WTC11 (cell line): ENCODE measurements around the gene SLC29A3. TPM values are rescaled to one million over a fixed set of nuclear protein-coding genes. Genes with fewer than 3 reads are reported as not detected.

Source experiments
- ATAC-seq: fragments of 200-7000 bp; cut with Tn5 transposase; 2 replicates; pipeline ENCODE4 v1.10.0; 2021; ENCODE audit warnings: mild to moderate bottlenecking, moderate library complexity
- CTCF ChIA-PET: fragments of 300-600 bp; sonication (Branson Sonifier 250); formaldehyde crosslinking; loops from one replicate; lab custom pipeline; 2021; ENCODE audit warnings: antibody characterized with exemption; lab: Charles Lee
- POLR2A ChIA-PET: fragments of 350-600 bp; sonication (Branson Sonifier 250); formaldehyde crosslinking; loops from one replicate; lab custom pipeline; 2021; ENCODE audit warnings: antibody characterized with exemption; lab: Charles Lee
- DNase-seq: peaks from one replicate; pipeline ENCODE4 v3.0.0; 2021; ENCODE audit warnings: low spot score
- H3K27ac Mint-ChIP-seq: 2 replicates; pipeline ENCODE4 v1.8.0; 2021; ENCODE audit warnings: mixed read lengths
- H3K27me3 Mint-ChIP-seq: 2 replicates; pipeline ENCODE4 v1.8.0; 2021; ENCODE audit warnings: low read depth, mild to moderate bottlenecking, moderate library complexity, mixed read lengths
- H3K36me3 Mint-ChIP-seq: 2 replicates; pipeline ENCODE4 v1.8.0; 2021; ENCODE audit warnings: mixed read lengths
- H3K4me1 Mint-ChIP-seq: 2 replicates; pipeline ENCODE4 v1.8.0; 2022; ENCODE audit warnings: mixed read lengths
- H3K4me3 Mint-ChIP-seq: 2 replicates; pipeline ENCODE4 v1.8.0; 2021; ENCODE audit warnings: mild to moderate bottlenecking, moderate library complexity, mixed read lengths
- H3K9me3 Mint-ChIP-seq: 2 replicates; pipeline ENCODE4 v1.8.0; 2021; ENCODE audit warnings: mixed read lengths
- ATF2 ChIP-seq: sonication (generic); formaldehyde crosslinking; IDR thresholded peaks from 2 replicates; pipeline ENCODE4 v1.8.1; 2022; ENCODE audit warnings: low read depth, missing genetic modification reagents, borderline replicate concordance
- CREM ChIP-seq: sonication (generic); formaldehyde crosslinking; IDR thresholded peaks from 2 replicates; pipeline ENCODE4 v1.8.1; 2022; ENCODE audit warnings: mild to moderate bottlenecking, missing genetic modification reagents, moderate library complexity
- ELF4 ChIP-seq: sonication (generic); formaldehyde crosslinking; IDR thresholded peaks from 2 replicates; pipeline ENCODE4 v1.8.1; 2022; ENCODE audit warnings: low read depth, mild to moderate bottlenecking, moderate library complexity, missing genetic modification reagents
- HMGXB4 ChIP-seq: sonication (generic); formaldehyde crosslinking; IDR thresholded peaks from 2 replicates; pipeline ENCODE4 v1.8.1; 2023; ENCODE audit warnings: mild to moderate bottlenecking, moderate library complexity, missing genetic modification reagents
- JAZF1 ChIP-seq: fragments of 250-450 bp; sonication (Bioruptor Pico); IDR thresholded peaks from 2 replicates; pipeline ENCODE4 v1.9.0; 2021; ENCODE audit warnings: moderate library complexity, mild to moderate bottlenecking, inconsistent platforms
- USF1 ChIP-seq: sonication (generic); formaldehyde crosslinking; IDR thresholded peaks from 2 replicates; pipeline ENCODE4 v1.8.0; 2022; ENCODE audit warnings: mild to moderate bottlenecking, missing genetic modification reagents
- ZNF263 ChIP-seq: sonication (generic); formaldehyde crosslinking; IDR thresholded peaks from 2 replicates; pipeline ENCODE4 v1.8.1; 2022; ENCODE audit warnings: low read depth, mild to moderate bottlenecking, moderate library complexity, missing genetic modification reagents
- ZSCAN18 ChIP-seq: fragments of 250-450 bp; sonication (Bioruptor Pico); IDR thresholded peaks from 2 replicates; pipeline ENCODE4 v2.1.2; 2022; ENCODE audit warnings: mild to moderate bottlenecking, moderate library complexity
- total RNA-seq: library from RNA; stranded (reverse); gene quantifications from 3 replicates; pipeline ENCODE4 v1.2.3, GENCODE V29; 2021
- TF ChIP-seq, protein P1 (sequence below): sonication (generic); formaldehyde crosslinking; IDR thresholded peaks from 2 replicates; pipeline ENCODE4 v1.8.0; 2022; ENCODE audit warnings: mild to moderate bottlenecking, missing genetic modification reagents
- TF ChIP-seq, protein P2 (sequence below): sonication (generic); formaldehyde crosslinking; conservative IDR thresholded peaks from 2 replicates; pipeline ENCODE4 v1.8.1; 2023; ENCODE audit warnings: mild to moderate bottlenecking, low read depth, missing genetic modification reagents, moderate library complexity
- TF ChIP-seq, protein P3 (sequence below): sonication (generic); formaldehyde crosslinking; IDR thresholded peaks from 2 replicates; pipeline ENCODE4 v1.8.1; 2023; ENCODE audit warnings: mild to moderate bottlenecking, missing genetic modification reagents, moderate library complexity

SLC29A3 gene
- total RNA-seq, 1 experiment from 2014 or later, result 9.2 TPM

- TF ChIP-seq USF1 (CRISPR knock-in tag) (no peak), ZNF263 (CRISPR knock-in tag) (no peak), HMGXB4 (CRISPR knock-in tag) (no peak), JAZF1 (CRISPR knock-in tag) (no peak), CREM (CRISPR knock-in tag) (no peak)
- TF ChIP-seq, protein P1, sequence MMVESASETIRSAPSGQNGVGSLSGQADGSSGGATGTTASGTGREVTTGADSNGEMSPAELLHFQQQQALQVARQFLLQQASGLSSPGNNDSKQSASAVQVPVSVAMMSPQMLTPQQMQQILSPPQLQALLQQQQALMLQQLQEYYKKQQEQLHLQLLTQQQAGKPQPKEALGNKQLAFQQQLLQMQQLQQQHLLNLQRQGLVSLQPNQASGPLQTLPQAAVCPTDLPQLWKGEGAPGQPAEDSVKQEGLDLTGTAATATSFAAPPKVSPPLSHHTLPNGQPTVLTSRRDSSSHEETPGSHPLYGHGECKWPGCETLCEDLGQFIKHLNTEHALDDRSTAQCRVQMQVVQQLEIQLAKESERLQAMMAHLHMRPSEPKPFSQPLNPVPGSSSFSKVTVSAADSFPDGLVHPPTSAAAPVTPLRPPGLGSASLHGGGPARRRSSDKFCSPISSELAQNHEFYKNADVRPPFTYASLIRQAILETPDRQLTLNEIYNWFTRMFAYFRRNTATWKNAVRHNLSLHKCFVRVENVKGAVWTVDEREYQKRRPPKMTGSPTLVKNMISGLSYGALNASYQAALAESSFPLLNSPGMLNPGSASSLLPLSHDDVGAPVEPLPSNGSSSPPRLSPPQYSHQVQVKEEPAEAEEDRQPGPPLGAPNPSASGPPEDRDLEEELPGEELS (CRISPR knock-in tag), result no peak
These were observed 87.8 kb downstream of the SLC29A3 start (continued) for GRCh38 chr10:71406878-71407277.

GRCh38 chr10:71408436-71409225, 89.6 kb downstream of the SLC29A3 start:
- H3K4me3 Mint-ChIP-seq, result no peak overlapping the region
- peaks cover 9% of the 10 kb centered on the region for H3K4me1 Mint-ChIP-seq
- DNase-seq, result no peak
- TF ChIP-seq ELF4 (no peak), ATF2 (CRISPR knock-in tag) (no peak), ZSCAN18 (CRISPR knock-in tag) (no peak)
- TF ChIP-seq, protein P2, sequence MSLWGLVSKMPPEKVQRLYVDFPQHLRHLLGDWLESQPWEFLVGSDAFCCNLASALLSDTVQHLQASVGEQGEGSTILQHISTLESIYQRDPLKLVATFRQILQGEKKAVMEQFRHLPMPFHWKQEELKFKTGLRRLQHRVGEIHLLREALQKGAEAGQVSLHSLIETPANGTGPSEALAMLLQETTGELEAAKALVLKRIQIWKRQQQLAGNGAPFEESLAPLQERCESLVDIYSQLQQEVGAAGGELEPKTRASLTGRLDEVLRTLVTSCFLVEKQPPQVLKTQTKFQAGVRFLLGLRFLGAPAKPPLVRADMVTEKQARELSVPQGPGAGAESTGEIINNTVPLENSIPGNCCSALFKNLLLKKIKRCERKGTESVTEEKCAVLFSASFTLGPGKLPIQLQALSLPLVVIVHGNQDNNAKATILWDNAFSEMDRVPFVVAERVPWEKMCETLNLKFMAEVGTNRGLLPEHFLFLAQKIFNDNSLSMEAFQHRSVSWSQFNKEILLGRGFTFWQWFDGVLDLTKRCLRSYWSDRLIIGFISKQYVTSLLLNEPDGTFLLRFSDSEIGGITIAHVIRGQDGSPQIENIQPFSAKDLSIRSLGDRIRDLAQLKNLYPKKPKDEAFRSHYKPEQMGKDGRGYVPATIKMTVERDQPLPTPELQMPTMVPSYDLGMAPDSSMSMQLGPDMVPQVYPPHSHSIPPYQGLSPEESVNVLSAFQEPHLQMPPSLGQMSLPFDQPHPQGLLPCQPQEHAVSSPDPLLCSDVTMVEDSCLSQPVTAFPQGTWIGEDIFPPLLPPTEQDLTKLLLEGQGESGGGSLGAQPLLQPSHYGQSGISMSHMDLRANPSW (CRISPR knock-in tag), result no peak
- TF ChIP-seq, protein P3, sequence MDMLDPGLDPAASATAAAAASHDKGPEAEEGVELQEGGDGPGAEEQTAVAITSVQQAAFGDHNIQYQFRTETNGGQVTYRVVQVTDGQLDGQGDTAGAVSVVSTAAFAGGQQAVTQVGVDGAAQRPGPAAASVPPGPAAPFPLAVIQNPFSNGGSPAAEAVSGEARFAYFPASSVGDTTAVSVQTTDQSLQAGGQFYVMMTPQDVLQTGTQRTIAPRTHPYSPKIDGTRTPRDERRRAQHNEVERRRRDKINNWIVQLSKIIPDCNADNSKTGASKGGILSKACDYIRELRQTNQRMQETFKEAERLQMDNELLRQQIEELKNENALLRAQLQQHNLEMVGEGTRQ (CRISPR knock-in tag), result no peak
- peaks cover 16% of the 10 kb centered on the region for H3K9me3 Mint-ChIP-seq
- POLR2A ChIA-PET, result no interaction called here
- H3K27ac Mint-ChIP-seq, result no peak overlapping the region
- H3K36me3 Mint-ChIP-seq, result peaks cover 8% of the 10 kb centered on the region
- no peak for ATAC-seq
- CTCF ChIA-PET, result interaction anchor here (1.0 to 2.4 kb wide), 3 partner anchors 12 to 24 kb away, joined by 3 to 7 read pairs (median 4); partner anchors contain the start of gene CDH23
- H3K27me3 Mint-ChIP-seq, result 0 out of 2 replicates have a peak, but pooled peaks cover 4% of the 10 kb centered on the region
